Mesendoderm (in vitro differentiated cells): ENCODE data around the gene KYAT1.

Source experiments
- DNase-seq: peaks from one replicate; pipeline ENCODE4 v3.0.0; 2013
- H2AK5ac ChIP-seq: 2 replicates; pipeline ENCODE4 v1.6.1; 2013; ENCODE audit warnings: low read length, inconsistent platforms
- H2BK120ac ChIP-seq: 2 replicates; pipeline ENCODE4 v1.6.1; 2013; ENCODE audit warnings: low read depth, mild to moderate bottlenecking, low read length, moderate library complexity, mixed read lengths
- H2BK15ac ChIP-seq: replicated peaks from 2 replicates; pipeline ENCODE4 v1.6.1; 2013; ENCODE audit warnings: low read depth, mild to moderate bottlenecking, moderate library complexity
- H2BK5ac ChIP-seq: 2 replicates; pipeline ENCODE4 v1.6.1; 2013; ENCODE audit warnings: low read length, inconsistent platforms
- H3K18ac ChIP-seq: 2 replicates; pipeline ENCODE4 v1.6.1; 2013; ENCODE audit warnings: mild to moderate bottlenecking, low read length, mixed read lengths
- H3K23ac ChIP-seq: one replicate; pipeline ENCODE4 v1.6.1; 2013; ENCODE audit warnings: low read length
- H3K27ac ChIP-seq: 2 replicates; pipeline ENCODE4 v1.5.1; 2013; ENCODE audit warnings: low read depth, mild to moderate bottlenecking, inconsistent platforms, low read length, moderate library complexity
- H3K27me3 ChIP-seq: 2 replicates; pipeline ENCODE4 v1.6.1; 2013; ENCODE audit warnings: low read length, control low read depth, mild to moderate bottlenecking, inconsistent platforms; ENCODE audit not compliant: insufficient read depth, poor library complexity
- H3K36me3 ChIP-seq: 2 replicates; pipeline ENCODE4 v1.6.1; 2013; ENCODE audit warnings: low read length, inconsistent platforms; ENCODE audit not compliant: control insufficient read depth, insufficient read depth
- H3K4ac ChIP-seq: one replicate; pipeline ENCODE4 v1.6.1; 2013; ENCODE audit warnings: low read depth, mild to moderate bottlenecking, low read length, moderate library complexity
- H3K4me1 ChIP-seq: 2 replicates; pipeline ENCODE4 v1.6.1; 2013; ENCODE audit warnings: low read depth, low read length, inconsistent platforms; ENCODE audit not compliant: control insufficient read depth
- H3K4me2 ChIP-seq: 2 replicates; pipeline ENCODE4 v1.6.1; 2013; ENCODE audit warnings: low read length
- H3K4me3 ChIP-seq: 2 replicates; pipeline ENCODE4 v1.5.1; 2013; ENCODE audit warnings: mild to moderate bottlenecking, low read length
- H3K56ac ChIP-seq: one replicate; pipeline ENCODE4 v1.6.1; 2013; ENCODE audit warnings: low read length
- H3K79me1 ChIP-seq: 2 replicates; pipeline ENCODE4 v1.6.1; 2013; ENCODE audit warnings: low read length, inconsistent platforms
- H3K79me2 ChIP-seq: 2 replicates; pipeline ENCODE4 v1.6.1; 2013; ENCODE audit warnings: mild to moderate bottlenecking, low read length; ENCODE audit not compliant: control insufficient read depth, insufficient read depth
- H3K9ac ChIP-seq: 2 replicates; pipeline ENCODE4 v1.6.1; 2013; ENCODE audit warnings: low read length, inconsistent platforms
- H4K5ac ChIP-seq: one replicate; pipeline ENCODE4 v1.6.1; 2013; ENCODE audit warnings: low read length
- H4K8ac ChIP-seq: one replicate; pipeline ENCODE4 v1.6.1; 2013; ENCODE audit warnings: low read depth, mild to moderate bottlenecking, control low read depth, low read length, moderate library complexity
- WGBS: extraction: QIAGEN DNeasy Blood & Tissue Kit; methylation state at CpG from one replicate; pipeline ENCODE4 v1.1.7; 2013; ENCODE audit warnings: low lambda C conversion rate, missing lambda C conversion rate; ENCODE audit not compliant: insufficient coverage; ENCODE audit errors: extremely low coverage; 5-methylcytosine and 5-hydroxymethylcytosine counted together

The KYAT1 gene

DNA sequence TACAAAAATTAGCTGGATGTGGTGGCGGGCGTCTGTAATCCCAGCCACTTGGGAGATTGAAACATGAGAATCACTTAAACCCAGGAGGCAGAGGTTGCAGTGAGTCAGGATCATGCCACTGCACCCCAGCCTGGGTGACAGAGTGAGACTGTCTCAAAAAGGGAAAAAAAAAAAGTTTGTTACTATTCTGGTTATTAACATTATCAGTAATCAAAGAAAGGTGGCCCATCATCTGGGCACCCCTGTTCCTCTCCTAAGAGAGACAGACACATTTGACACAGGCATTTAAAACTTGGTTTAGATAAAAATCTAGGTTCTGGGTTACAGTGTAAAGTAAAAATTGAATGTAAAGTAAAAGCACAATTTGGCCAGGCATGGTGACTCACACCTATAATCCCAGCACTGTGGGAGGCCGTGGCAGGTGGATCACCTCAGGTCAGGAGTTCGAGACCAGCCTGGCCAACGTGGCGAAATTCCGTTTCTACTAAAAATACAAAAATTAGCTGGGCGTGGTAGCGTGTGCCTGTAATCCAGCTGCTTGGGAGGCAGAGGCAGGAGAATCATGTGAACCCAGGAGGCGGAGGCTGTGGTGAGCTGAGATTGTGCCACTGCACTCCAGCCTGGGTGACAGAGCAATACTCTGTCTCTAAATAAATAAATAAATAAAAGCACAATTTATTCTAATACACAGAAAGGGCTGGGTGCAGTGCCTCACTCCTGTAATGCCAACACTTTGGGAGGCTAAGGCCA lies 22.3 kb upstream of the KYAT1 start:
- Histone ChIP-seq H4K8ac (no peak overlapping the region), H2BK5ac (no peak overlapping the region), H3K23ac (no peak overlapping the region), H3K4me3 (no peak overlapping the region), H2BK15ac (no peak overlapping the region), H3K9ac (no peak overlapping the region), H3K27ac (no peak overlapping the region), H3K36me3 (peaks cover 14% of the 10 kb centered on the region), H3K56ac (no peak overlapping the region), H3K4me1 (no peaks in the 10 kb centered on the region), H4K5ac (no peak overlapping the region), H3K79me1 (peaks cover 11% of the 10 kb centered on the region), H3K18ac (no peak overlapping the region), H2BK120ac (no peak overlapping the region), H3K4ac (no peak overlapping the region), H3K27me3 (no peaks in the 10 kb centered on the region), H3K79me2 (peaks cover 9% of the 10 kb centered on the region), H3K4me2 (no peak overlapping the region), H2AK5ac (no peak overlapping the region)
- DNase-seq, result no peak
- WGBS, result no CpG with 5 or more reads among the region's 10 CpGs

DNA sequence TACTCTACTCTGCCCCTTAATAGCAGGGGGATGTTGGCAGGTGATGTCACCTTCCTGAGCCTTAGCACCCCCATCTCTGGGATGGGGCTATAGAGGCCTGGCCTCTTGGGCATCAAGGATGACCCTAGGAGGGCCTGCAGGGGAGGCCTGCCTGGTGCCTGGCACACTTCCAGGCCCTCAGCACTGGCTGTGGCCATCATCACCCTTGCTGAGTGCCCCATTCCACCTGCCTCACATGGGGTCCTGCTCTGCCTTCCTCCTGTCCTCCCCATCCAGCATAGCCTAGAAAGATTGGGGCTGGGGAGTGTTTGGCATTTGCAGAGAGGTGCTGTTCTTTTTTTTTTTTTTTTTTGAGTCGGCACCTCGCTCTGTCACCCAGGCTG lies 21.3 kb upstream of the KYAT1 start:
- no peak overlapping the region for H3K4me3 ChIP-seq

DNA sequence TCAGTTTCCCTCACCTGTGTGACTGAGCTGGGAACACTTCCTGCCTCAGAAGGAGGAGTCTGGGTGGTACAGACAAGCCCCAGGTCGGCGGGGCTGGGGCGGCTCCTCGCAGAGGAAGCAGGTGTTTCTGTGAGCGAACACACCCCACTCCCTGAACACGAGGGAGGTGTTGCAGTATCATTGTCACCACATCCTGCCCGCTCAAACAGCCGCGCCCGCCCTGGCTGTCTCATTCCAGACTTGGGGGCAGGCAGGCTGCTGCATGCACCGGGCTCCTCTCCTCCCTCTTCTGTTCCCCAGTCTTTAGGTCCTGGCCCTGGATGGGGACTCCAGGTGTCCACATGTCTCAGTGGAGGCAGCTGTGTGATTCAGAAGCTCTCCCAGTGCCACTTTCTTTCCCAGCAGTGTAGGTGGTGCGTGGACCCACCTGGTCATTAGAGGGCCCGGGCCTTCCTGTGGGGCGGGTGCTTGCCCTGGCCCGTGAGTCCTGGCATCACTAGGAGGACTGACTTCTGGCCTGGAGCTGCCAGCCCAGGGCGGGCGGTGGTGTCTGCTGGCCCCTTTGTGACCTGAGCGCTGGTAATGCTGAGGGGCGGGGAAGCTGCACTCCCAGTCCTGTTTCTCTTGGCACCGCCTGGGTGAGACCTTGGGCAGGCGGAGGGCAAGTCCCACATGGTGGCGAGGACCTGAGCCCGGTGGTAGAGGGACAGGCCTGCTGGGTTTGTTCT lies 20.8 kb upstream of the KYAT1 start:
- WGBS, result no CpG with 5 or more reads among the region's 23 CpGs
- no peak for DNase-seq
- H3K36me3 ChIP-seq, result peaks cover 4% of the 10 kb centered on the region

More for the DNA sequence above, 21.3 kb upstream of the KYAT1 start:
- no peak for DNase-seq
- no peaks in the 10 kb centered on the region for H3K4me1 ChIP-seq
- peaks cover 12% of the 10 kb centered on the region for H3K79me1 ChIP-seq
- no peak overlapping the region for H4K8ac ChIP-seq
- H3K4me2 ChIP-seq, result no peak overlapping the region
- H2BK15ac ChIP-seq, result no peak overlapping the region
- no peak overlapping the region for H3K9ac ChIP-seq
- H3K27ac ChIP-seq, result no peak overlapping the region
- H4K5ac ChIP-seq, result no peak overlapping the region
- H3K4ac ChIP-seq, result no peak overlapping the region
- peaks cover 7% of the 10 kb centered on the region for H3K36me3 ChIP-seq
- H3K56ac ChIP-seq, result no peak overlapping the region
- no peak overlapping the region for H2BK5ac ChIP-seq
- no CpG with 5 or more reads among the region's 2 CpGs for WGBS
- H3K79me2 ChIP-seq, result peaks cover 12% of the 10 kb centered on the region
- H3K23ac ChIP-seq, result no peak overlapping the region
- no peak overlapping the region for H3K18ac ChIP-seq
- no peaks in the 10 kb centered on the region for H3K27me3 ChIP-seq
- no peak overlapping the region for H2BK120ac ChIP-seq
- H2AK5ac ChIP-seq, result no peak overlapping the region

DNA sequence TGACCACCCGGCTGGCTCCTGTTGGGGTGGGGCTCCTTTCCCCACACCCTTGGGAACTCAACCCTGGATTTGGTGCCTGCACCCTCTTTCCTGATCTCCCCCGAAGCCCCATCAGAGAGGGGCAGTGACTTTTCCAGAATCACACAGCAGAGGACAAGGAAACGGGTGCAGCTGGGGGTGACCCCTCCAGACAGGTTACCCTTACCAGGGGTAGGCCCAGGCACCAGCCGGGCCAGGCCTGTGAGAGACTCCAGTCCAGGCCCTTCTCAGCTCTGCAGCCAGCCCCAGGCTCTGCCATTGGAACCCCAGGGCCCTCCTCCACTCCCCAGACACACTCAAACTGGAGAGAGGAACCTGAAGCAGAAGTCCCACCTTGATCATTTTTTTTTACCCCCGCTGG lies 20.1 kb upstream of the KYAT1 start:
- no peak overlapping the region for H3K4ac ChIP-seq
- H3K56ac ChIP-seq, result no peak overlapping the region
- peaks cover 11% of the 10 kb centered on the region for H3K79me1 ChIP-seq
- H4K8ac ChIP-seq, result no peak overlapping the region
- no CpG with 5 or more reads among the region's 5 CpGs for WGBS
- no peak overlapping the region for H3K4me3 ChIP-seq
- no peak overlapping the region for H3K23ac ChIP-seq
- H3K4me1 ChIP-seq, result no peaks in the 10 kb centered on the region
- no peaks in the 10 kb centered on the region for H3K27me3 ChIP-seq
- peaks cover 2% of the 10 kb centered on the region for H3K36me3 ChIP-seq
- H2BK15ac ChIP-seq, result no peak overlapping the region
- no peak overlapping the region for H2AK5ac ChIP-seq
- no peak overlapping the region for H3K27ac ChIP-seq
- no peak overlapping the region for H4K5ac ChIP-seq
- H3K9ac ChIP-seq, result no peak overlapping the region
- no peak overlapping the region for H3K18ac ChIP-seq
- no peak overlapping the region for H2BK5ac ChIP-seq
- no peak overlapping the region for H2BK120ac ChIP-seq
- no peak for DNase-seq
- H3K4me2 ChIP-seq, result no peak overlapping the region
- H3K79me2 ChIP-seq, result peaks cover 13% of the 10 kb centered on the region

More for the DNA sequence above, 20.8 kb upstream of the KYAT1 start:
- Histone ChIP-seq H4K5ac (no peak overlapping the region), H3K27ac (no peak overlapping the region), H3K23ac (no peak overlapping the region), H3K4ac (no peak overlapping the region), H2BK120ac (no peak overlapping the region), H3K4me1 (no peaks in the 10 kb centered on the region), H3K18ac (no peak overlapping the region), H3K27me3 (no peaks in the 10 kb centered on the region), H3K79me2 (peaks cover 12% of the 10 kb centered on the region), H3K56ac (no peak overlapping the region), H3K4me3 (no peak overlapping the region), H3K4me2 (no peak overlapping the region), H3K79me1 (peaks cover 11% of the 10 kb centered on the region), H2BK5ac (no peak overlapping the region), H4K8ac (no peak overlapping the region), H3K9ac (no peak overlapping the region), H2AK5ac (no peak overlapping the region), H2BK15ac (no peak overlapping the region)

DNA sequence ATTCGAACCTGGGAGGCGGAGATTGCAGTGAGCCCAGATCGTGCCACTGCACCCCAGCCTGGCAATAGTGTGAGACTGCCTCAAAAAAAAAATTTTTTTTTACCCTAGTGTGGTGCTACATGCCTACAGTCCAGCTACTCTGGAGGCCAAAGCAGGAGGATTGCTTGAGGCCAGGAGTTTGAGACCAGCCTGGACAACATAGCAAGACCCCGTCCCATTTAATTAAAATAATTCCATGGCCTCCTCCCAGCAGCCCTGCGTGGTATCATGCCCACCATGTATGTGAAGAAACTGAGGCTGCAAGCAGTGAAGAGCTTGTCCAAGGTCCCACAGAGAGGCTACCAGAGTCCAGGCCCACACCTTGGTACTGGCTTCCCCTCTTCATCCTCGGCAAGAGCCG lies 19.6 kb upstream of the KYAT1 start:
- no peak overlapping the region for H4K8ac ChIP-seq
- H3K79me1 ChIP-seq, result peaks cover 11% of the 10 kb centered on the region
- H3K4me2 ChIP-seq, result no peak overlapping the region
- DNase-seq, result no peak
- no peak overlapping the region for H3K4ac ChIP-seq
- H3K79me2 ChIP-seq, result peaks cover 13% of the 10 kb centered on the region
- H3K18ac ChIP-seq, result no peak overlapping the region
- H2BK5ac ChIP-seq, result no peak overlapping the region
- H3K9ac ChIP-seq, result no peak overlapping the region
- H3K36me3 ChIP-seq, result peaks cover 2% of the 10 kb centered on the region
- no peak overlapping the region for H2AK5ac ChIP-seq
- H3K27ac ChIP-seq, result no peak overlapping the region
- H3K56ac ChIP-seq, result no peak overlapping the region
- H2BK15ac ChIP-seq, result no peak overlapping the region
- no peak overlapping the region for H4K5ac ChIP-seq
- no peaks in the 10 kb centered on the region for H3K27me3 ChIP-seq
- no CpG with 5 or more reads among the region's 7 CpGs for WGBS
- no peak overlapping the region for H3K4me3 ChIP-seq
- no peak overlapping the region for H2BK120ac ChIP-seq
- H3K23ac ChIP-seq, result no peak overlapping the region
- no peaks in the 10 kb centered on the region for H3K4me1 ChIP-seq
